H1 (cell line): ENCODE measurements around the gene NAAA. TPM values are rescaled to one million over a fixed set of nuclear protein-coding genes. Genes with fewer than 3 reads are reported as not detected.

Experiments
- CTCF ChIA-PET: fragments of 300-600 bp; sonication (Branson Sonifier 250); formaldehyde crosslinking; loops from one replicate; lab custom pipeline; 2021; ENCODE audit not compliant: partially characterized antibody; lab: Charles Lee
- POLR2A ChIA-PET: fragments of 300-600 bp; sonication (Branson Sonifier 250); formaldehyde crosslinking; loops from one replicate; lab custom pipeline; 2021; ENCODE audit warnings: inconsistent platforms; ENCODE audit not compliant: partially characterized antibody; lab: Charles Lee
- DNase-seq, 2 experiments: peaks; one replicate each; pipeline versions ENCODE4 v3.0.0 to v3.0.0-alpha.2; 2010 to 2022; ENCODE audit warnings: low spot score in 2 of 2, low read depth in 1 of 2, mixed read lengths in 1 of 2
- FAIRE-seq: peaks from 2 replicates; lab custom pipeline; 2011; peaks lifted over from hg19 to GRCh38; lab: Jason Lieb, UNC
- H2AFZ ChIP-seq: 2 replicates; pipeline ENCODE4 v1.8.1; 2012; ENCODE audit warnings: low read length, inconsistent platforms
- H2AK5ac ChIP-seq: 2 replicates; pipeline ENCODE4 v1.6.1; 2013; ENCODE audit warnings: low read depth, low read length
- H2BK120ac ChIP-seq: replicated peaks from 2 replicates; pipeline ENCODE3; 2013; ENCODE audit warnings: low read depth, low read length, inconsistent platforms
- H2BK12ac ChIP-seq: 2 replicates; pipeline ENCODE4 v1.6.1; 2013; ENCODE audit warnings: low read depth, low read length
- H2BK15ac ChIP-seq: 2 replicates; pipeline ENCODE4 v1.6.1; 2013; ENCODE audit warnings: low read length
- H2BK20ac ChIP-seq: 2 replicates; pipeline ENCODE4 v1.6.1; 2013; ENCODE audit warnings: low read length
- H2BK5ac ChIP-seq: 2 replicates; pipeline ENCODE4 v1.6.1; 2013; ENCODE audit warnings: low read depth, low read length
- H3K14ac ChIP-seq: 2 replicates; pipeline ENCODE4 v1.6.1; 2013; ENCODE audit warnings: inconsistent platforms; ENCODE audit not compliant: insufficient read length
- H3K18ac ChIP-seq: 2 replicates; pipeline ENCODE4 v1.6.1; 2013; ENCODE audit warnings: low read length; ENCODE audit errors: extremely low read depth
- H3K23ac ChIP-seq: 2 replicates; pipeline ENCODE4 v1.6.1; 2013; ENCODE audit warnings: inconsistent platforms; ENCODE audit not compliant: insufficient read length
- H3K23me2 ChIP-seq: 2 replicates; pipeline ENCODE4 v1.6.1; 2013; ENCODE audit warnings: low read depth, low read length
- H3K27ac ChIP-seq: 2 replicates; pipeline ENCODE4 v1.6.1; 2011; ENCODE audit warnings: low read depth, low read length, inconsistent platforms
- H3K27me3 ChIP-seq, 4 experiments: replicated peaks in 1 of 4; 1 replicate in 1 of 4; 2 replicates in 3 of 4; pipeline versions ENCODE4 v1.6.1 to v1.8.1; 2011 to 2013; ENCODE audit warnings: low read length in 3 of 4, mild to moderate bottlenecking in 3 of 4, inconsistent platforms in 2 of 4, mixed read lengths in 2 of 4, moderate library complexity in 1 of 4; ENCODE audit not compliant: control insufficient read depth in 3 of 4, insufficient read depth in 3 of 4; ENCODE audit errors: extremely low read depth in 1 of 4
- H3K36me3 ChIP-seq, 4 experiments: 2 replicates each; pipeline versions ENCODE4 v1.6.1 to v1.8.1; 2011 to 2013; ENCODE audit warnings: mild to moderate bottlenecking in 4 of 4, low read length in 3 of 4, moderate library complexity in 2 of 4, control low read depth in 1 of 4, inconsistent platforms in 1 of 4; ENCODE audit not compliant: insufficient read depth in 4 of 4, control insufficient read depth in 2 of 4
- H3K4ac ChIP-seq: replicated peaks from 2 replicates; pipeline ENCODE3; 2013; ENCODE audit warnings: low read length, low read depth, mixed read lengths, inconsistent platforms; ENCODE audit not compliant: insufficient read length
- H3K4me1 ChIP-seq, 4 experiments: replicated peaks in 1 of 4; 1 replicate in 1 of 4; 2 replicates in 3 of 4; pipeline versions ENCODE4 v1.6.1 to v1.8.1; 2011 to 2013; ENCODE audit warnings: low read length in 3 of 4, inconsistent platforms in 2 of 4, mixed read lengths in 1 of 4; ENCODE audit not compliant: insufficient read depth in 4 of 4, control insufficient read depth in 3 of 4
- H3K4me2 ChIP-seq, 2 experiments: 2 replicates each; pipeline versions ENCODE4 v1.6.1 to v1.8.1; 2011 to 2013; ENCODE audit warnings: low read depth in 2 of 2, low read length in 2 of 2, control low read depth in 1 of 2, inconsistent platforms in 1 of 2, mild to moderate bottlenecking in 1 of 2; ENCODE audit not compliant: insufficient read depth in 1 of 2
- H3K4me3 ChIP-seq, 4 experiments: fragments of 200-600, 300-600 bp in 1 of 4; sonication (generic), shearing (Covaris generic), sonication (Bioruptor Twin) in 1 of 4; 2 replicates each; pipeline versions ENCODE4 v1.5.1 to v1.8.1; 2011 to 2016; ENCODE audit warnings: low read length in 4 of 4, low read depth in 3 of 4, control low read depth in 2 of 4, inconsistent platforms in 2 of 4, mild to moderate bottlenecking in 2 of 4, mixed read lengths in 1 of 4, moderate library complexity in 1 of 4; ENCODE audit not compliant: insufficient read depth in 2 of 4; ENCODE audit errors: extremely low read depth in 1 of 4
- H3K56ac ChIP-seq: replicated peaks from 2 replicates; pipeline ENCODE3; 2013; ENCODE audit warnings: low read depth, mild to moderate bottlenecking, mixed read lengths, low read length, inconsistent platforms; ENCODE audit not compliant: insufficient read length
- H3K79me1 ChIP-seq: 2 replicates; pipeline ENCODE4 v1.6.1; 2013; ENCODE audit warnings: low read depth, low read length, control low read depth
- H3K79me2 ChIP-seq, 2 experiments: 2 replicates each; pipeline versions ENCODE4 v1.6.1 to v1.8.1; 2012 to 2013; ENCODE audit warnings: low read length in 2 of 2, mild to moderate bottlenecking in 2 of 2, inconsistent platforms in 1 of 2; ENCODE audit not compliant: insufficient read depth in 2 of 2, control insufficient read depth in 1 of 2
- H3K9ac ChIP-seq, 4 experiments: replicated peaks in 1 of 4; 1 replicate in 1 of 4; 2 replicates in 3 of 4; pipeline versions ENCODE4 v1.6.1 to v1.8.1; 2011 to 2013; ENCODE audit warnings: low read depth in 3 of 4, low read length in 3 of 4, control low read depth in 2 of 4, mild to moderate bottlenecking in 2 of 4, moderate library complexity in 2 of 4, inconsistent platforms in 1 of 4; ENCODE audit errors: extremely low read depth in 1 of 4
- H3K9me3 ChIP-seq, 2 experiments: 2 replicates each; pipeline versions ENCODE4 v1.6.1 to v1.8.1; 2012 to 2013; ENCODE audit warnings: mild to moderate bottlenecking in 2 of 2, moderate library complexity in 2 of 2, control low read depth in 1 of 2, inconsistent platforms in 1 of 2, low read depth in 1 of 2, low read length in 1 of 2, mixed read lengths in 1 of 2; ENCODE audit not compliant: insufficient read depth in 2 of 2
- H4K20me1 ChIP-seq, 2 experiments: replicated peaks in 1 of 2; 2 replicates each; pipeline versions ENCODE3 to v1.8.1; 2011 to 2013; ENCODE audit warnings: inconsistent platforms in 2 of 2, low read length in 2 of 2, mild to moderate bottlenecking in 1 of 2; ENCODE audit not compliant: insufficient read depth in 2 of 2, control insufficient read depth in 1 of 2
- H4K5ac ChIP-seq: 2 replicates; pipeline ENCODE4 v1.6.1; 2013; ENCODE audit warnings: low read length, low read depth, mixed read lengths, inconsistent platforms; ENCODE audit not compliant: insufficient read length
- H4K8ac ChIP-seq: 2 replicates; pipeline ENCODE4 v1.8.0; 2013; ENCODE audit warnings: mild to moderate bottlenecking, moderate library complexity, low read length, inconsistent platforms; ENCODE audit not compliant: insufficient read depth; ENCODE audit errors: extremely low read depth
- H4K91ac ChIP-seq: replicated peaks from 2 replicates; pipeline ENCODE3; 2013; ENCODE audit warnings: low read length, mixed read lengths, inconsistent platforms; ENCODE audit not compliant: insufficient read length
- BACH1 ChIP-seq: IDR thresholded peaks from 2 replicates; pipeline ENCODE4 v1.6.1; 2012; ENCODE audit warnings: low read length, improper control_type of control experiment
- E2F6 ChIP-seq: IDR thresholded peaks from 2 replicates; pipeline ENCODE4 v1.6.1; 2012; ENCODE audit warnings: inconsistent platforms
- RBBP5 ChIP-seq: IDR thresholded peaks from 2 replicates; pipeline ENCODE4 v1.7.1; 2012; ENCODE audit warnings: low read depth, mild to moderate bottlenecking, inconsistent platforms, low read length, moderate library complexity, borderline replicate concordance
- RXRA ChIP-seq: IDR thresholded peaks from 2 replicates; pipeline ENCODE4 v1.6.1; 2011; ENCODE audit warnings: low read depth, mild to moderate bottlenecking, low read length, moderate library complexity; ENCODE audit not compliant: insufficient read depth
- SIRT6 ChIP-seq: IDR thresholded peaks from one replicate; pipeline ENCODE4 v1.7.1; 2012; ENCODE audit warnings: low read length, inconsistent platforms
- SIX5 ChIP-seq: IDR thresholded peaks from 2 replicates; pipeline ENCODE4 v1.6.1; 2011; ENCODE audit warnings: mild to moderate bottlenecking, low read depth, low read length
- USF2 ChIP-seq: IDR thresholded peaks from 2 replicates; pipeline ENCODE4 v1.6.1; 2011; ENCODE audit warnings: low read length, improper control_type of control experiment
- WGBS, 2 experiments: shearing (Covaris generic) in 1 of 2; methylation state at CpG; one replicate each; pipeline versions ENCODE4 v1.1.6 to v1.1.7; 2013 to 2015; ENCODE audit warnings: low lambda C conversion rate in 2 of 2, mixed read lengths in 2 of 2, inconsistent platforms in 1 of 2, low coverage in 1 of 2, missing lambda C conversion rate in 1 of 2; ENCODE audit not compliant: insufficient replicate concordance in 2 of 2, insufficient coverage in 1 of 2, insufficient read length in 1 of 2; ENCODE audit errors: extremely low coverage in 1 of 2, missing lambda C conversion rate in 1 of 2; 5-methylcytosine and 5-hydroxymethylcytosine counted together
- polyA plus RNA-seq, 7 experiments: library from polyadenylated mRNA; depleted of rRNA in 3 of 7; stranded (reverse) in 5 of 7; unstranded in 2 of 7; fragments of >200 nt in 5 of 7; fragments of 200-250 nt in 2 of 7; gene quantifications; 1 replicate in 5 of 7; 2 replicates in 1 of 7; 4 replicates in 1 of 7; pipeline versions ENCODE4 v1.2.1 to v1.2.3, GENCODE V29; 2011 to 2013; ENCODE audit warnings: missing spikeins in 2 of 7, mixed read lengths in 2 of 7
- total RNA-seq: library from RNA; stranded (reverse); fragmentation: NEBNext Ultra II Directional; extraction: Animal tissue kit (Norgen Biotek cat#: 25700); gene quantifications from 2 replicates; pipeline ENCODE4 v1.2.1, GENCODE V29; 2021

The NAAA gene
- total and polyA plus RNA-seq, 2 of the 8 experiments (the other 6 are each of a cell fraction or from before 2014, with no cell fraction given), result 9.4 to 12.5 TPM

GRCh38 chr4:75980576-75980975 is 39.8 kb upstream of the NAAA start:
- H3K14ac ChIP-seq, result no peak overlapping the region
- no peak overlapping the region for H2BK12ac ChIP-seq
- FAIRE-seq (no peak), DNase-seq (no peak)
- no peak overlapping the region for H4K8ac ChIP-seq
- H3K23ac ChIP-seq, result no peak overlapping the region
- peaks cover 5% of the 10 kb centered on the region for H3K79me1 ChIP-seq
- H3K4me2 ChIP-seq, result no peak overlapping the region
- peaks cover 16 to 59% (median 43%) of the 10 kb centered on the region in 4 experiments for H3K36me3 ChIP-seq
- ChIA-PET CTCF (interaction anchor here (1.5 kb wide), 1 partner anchor 14 kb away, joined by 4 read pairs; no protein-coding TSS in a partner anchor), POLR2A (no interaction called here)
- H4K91ac ChIP-seq, result no peak overlapping the region
- H2BK120ac ChIP-seq, result no peak overlapping the region
- H2BK5ac ChIP-seq, result no peak overlapping the region
- H3K23me2 ChIP-seq, result no peaks in the 10 kb centered on the region; the same call in 1 of the 2 replicates
- no peak overlapping the region for H2BK15ac ChIP-seq
- H3K4me3 ChIP-seq, result no peak overlapping the region
- H3K27me3 ChIP-seq, result no peaks in the 10 kb centered on the region
- no peak overlapping the region for H3K9ac ChIP-seq
- 98% methylated on average over 4 of the region's 4 CpGs; no CpG with 5 or more reads in 1 of the 2 experiments for WGBS, 2 experiments
- H3K9me3 ChIP-seq, result peaks cover 0 to 9% of the 10 kb centered on the region in 2 experiments; a peak in 2 of 4 replicates
- H3K4ac ChIP-seq, result no peak overlapping the region
- H2AK5ac ChIP-seq, result no peak overlapping the region
- no peak overlapping the region for H3K27ac ChIP-seq
- H3K4me1 ChIP-seq, result no peaks in the 10 kb centered on the region
- no peak overlapping the region for H3K18ac ChIP-seq
- no peak overlapping the region for H2AFZ ChIP-seq
- no peak overlapping the region for H2BK20ac ChIP-seq
- no peak overlapping the region for H3K56ac ChIP-seq
- peaks cover 3 to 9% of the 10 kb centered on the region in 2 experiments for H4K20me1 ChIP-seq
- peaks cover 8 to 31% of the 10 kb centered on the region in 2 experiments; a peak in 3 of 4 replicates for H3K79me2 ChIP-seq
- no peak overlapping the region for H4K5ac ChIP-seq
- TF ChIP-seq SIRT6 (no peak), E2F6 (no peak), SIX5 (no peak), USF2 (no peak), RBBP5 (no peak), BACH1 (no peak), RXRA (no peak)
